ENCODE results near the gene UQCRFS1.
"Not testable (repeated sequence)": the region's sequence is repeated elsewhere in the genome, so short reads cannot be mapped to it uniquely, and the experiment has no call there.

UQCRFS1 gene

GRCh38 chr19:29214411-29214810, 1.5 kb upstream of the UQCRFS1 start:
- DNase-seq (ENCODE audit: low read depth): no peak

GRCh38 chr19:29212356-29212647, 649 bp downstream of the UQCRFS1 start:
- no peak for DNase-seq (ENCODE audit: low read depth)

- no peak for DNase-seq (ENCODE audit: low read depth)
Observed at GRCh38 chr19:29211562-29212355, 1.2 kb downstream of the UQCRFS1 start.

GRCh38 chr19:29211041-29211440, 1.9 kb downstream of the UQCRFS1 start:
- DNase-seq (ENCODE audit: low read depth): not testable (repeated sequence)

- DNase-seq (ENCODE audit: low read depth): not testable (repeated sequence)
Observed at GRCh38 chr19:29210502-29210901, 2.4 kb downstream of the UQCRFS1 start.

GRCh38 chr19:29207403-29208187, 5.4 kb downstream of the UQCRFS1 start:
- DNase-seq (ENCODE audit: low read depth): not testable (repeated sequence)

- DNase-seq (ENCODE audit: low read depth): no peak
Observed at GRCh38 chr19:29206453-29206852, 6.5 kb downstream of the UQCRFS1 start.

- DNase-seq (ENCODE audit: low read depth): no peak
Observed at GRCh38 chr19:29202281-29202680, 10.7 kb downstream of the UQCRFS1 start.

GRCh38 chr19:29201855-29202254, 11.1 kb downstream of the UQCRFS1 start:
- DNase-seq (ENCODE audit: low read depth): no peak

GRCh38 chr19:29194658-29195057, 18.3 kb downstream of the UQCRFS1 start:
- no peak for DNase-seq (ENCODE audit: low read depth)

- no peak for DNase-seq (ENCODE audit: low read depth)
Observed at GRCh38 chr19:29193155-29193554, 19.8 kb downstream of the UQCRFS1 start.

GRCh38 chr19:29191005-29191404, 21.9 kb downstream of the UQCRFS1 start:
- no peak for DNase-seq (ENCODE audit: low read depth)

GRCh38 chr19:29189033-29189360, 24.0 kb downstream of the UQCRFS1 start:
- DNase-seq (ENCODE audit: low read depth): peak; percentile 34

GRCh38 chr19:29188289-29189032, 24.5 kb downstream of the UQCRFS1 start:
- DNase-seq (ENCODE audit: low read depth): no peak

GRCh38 chr19:29187676-29188075, 25.3 kb downstream of the UQCRFS1 start:
- no peak for DNase-seq (ENCODE audit: low read depth)

GRCh38 chr19:29185427-29185826, 27.5 kb downstream of the UQCRFS1 start:
- DNase-seq (ENCODE audit: low read depth): no peak

- no peak for DNase-seq (ENCODE audit: low read depth)
Observed at GRCh38 chr19:29176981-29177754, 35.8 kb downstream of the UQCRFS1 start.

- DNase-seq (ENCODE audit: low read depth): no peak
Observed at GRCh38 chr19:29173896-29174295, 39.1 kb downstream of the UQCRFS1 start.

GRCh38 chr19:29172302-29172701, 40.6 kb downstream of the UQCRFS1 start:
- DNase-seq (ENCODE audit: low read depth): no peak

- no peak for DNase-seq (ENCODE audit: low read depth)
Observed at GRCh38 chr19:29171525-29171924, 41.4 kb downstream of the UQCRFS1 start.

- DNase-seq (ENCODE audit: low read depth): no peak
Observed at GRCh38 chr19:29170554-29170953, 42.4 kb downstream of the UQCRFS1 start.

- DNase-seq (ENCODE audit: low read depth): no peak
Observed at GRCh38 chr19:29162694-29163093, 50.3 kb downstream of the UQCRFS1 start.
